Measurements from ENCODE around the gene TLCD3A. TPM values are rescaled to one million over a fixed set of nuclear protein-coding genes. Genes with fewer than 3 reads are reported as not detected.

TLCD3A gene
- total and polyA plus RNA-seq, 9 of the 15 experiments (the other 6 are each of a cell fraction or from before 2014, with no cell fraction given) = 1.3 to 13.5 (median 7.3) TPM

DNA sequence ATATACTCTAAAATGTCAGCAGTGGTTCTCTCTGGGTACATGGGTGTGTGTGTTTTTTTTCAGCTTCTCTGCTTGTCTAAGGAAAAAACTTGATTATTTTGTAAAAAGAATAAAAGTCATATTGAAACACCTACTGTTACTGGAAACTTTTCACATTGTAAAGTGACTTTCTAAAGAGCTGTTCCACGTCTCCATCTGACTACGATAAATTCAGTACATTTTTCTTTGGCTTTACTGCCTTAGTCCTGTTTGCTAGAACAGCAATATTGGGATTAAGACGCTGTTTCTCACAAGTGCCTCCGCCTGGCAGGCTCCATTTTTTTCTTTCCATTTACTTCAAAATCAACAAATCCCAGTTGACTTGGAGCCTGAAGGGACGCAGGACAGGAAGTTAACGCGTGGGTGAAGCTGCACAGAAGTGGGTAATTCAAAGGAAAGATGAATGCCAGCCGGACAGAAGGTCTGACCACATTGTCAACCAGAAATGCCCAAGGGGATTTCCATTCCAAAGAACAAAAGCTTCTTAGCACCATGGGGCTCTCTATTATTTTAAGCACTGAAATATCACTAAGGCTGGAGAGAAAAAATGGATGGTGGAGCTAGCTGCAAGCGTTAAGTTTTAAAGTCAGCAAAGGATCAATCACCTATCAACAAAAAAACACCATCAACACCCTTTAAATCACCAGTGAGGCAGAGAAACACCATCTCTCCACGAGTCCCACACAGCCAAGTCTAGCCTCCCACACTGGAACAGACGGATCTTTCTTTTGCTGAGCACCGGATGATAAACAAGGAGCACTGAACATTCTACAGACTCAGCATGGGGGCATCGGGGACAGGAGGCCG is 41.3 kb downstream of the TLCD3A start (continued):
- no peak for TF ChIP-seq ZNF3 (CRISPR knock-in tag; IDR thresholded peaks at IDR 0.05)

- Histone ChIP-seq H3K79me2 (ENCODE audit: control insufficient read depth, insufficient read depth, low read length) (no peaks in the 10 kb centered on the region), H3K9me1 (ENCODE audit: control insufficient read depth, insufficient read depth, low read length) (no peaks in the 10 kb centered on the region), H3K4me1 (replicated peaks in 1 of 2; ENCODE audit: control insufficient read depth in 2 of 2, insufficient read depth in 2 of 2, low read length in 2 of 2) (no peaks in the 10 kb centered on the region), H3K36me3 (ENCODE audit: control insufficient read depth, insufficient read depth, low read length) (peaks cover 91% of the 10 kb centered on the region), H3K4me3 (no peak overlapping the region), H2AFZ (ENCODE audit: low read depth, low read length) (no peak overlapping the region), H4K20me1 (replicated peaks; ENCODE audit: control insufficient read depth, insufficient read depth, low read length) (no peaks in the 10 kb centered on the region), H3K27ac (ENCODE audit: extremely low read depth, low read depth, low read length) (no peak overlapping the region), H3K9me3 (replicated peaks; ENCODE audit: control insufficient read depth, insufficient read depth, low read depth, low read length) (no peaks in the 10 kb centered on the region), H3K27me3 (ENCODE audit: control insufficient read depth in 2 of 2, insufficient read depth in 2 of 2, low read length in 2 of 2) (no peaks in the 10 kb centered on the region), H3K4me2 (ENCODE audit: insufficient read depth, low read length) (no peak overlapping the region), H3K9ac (ENCODE audit: insufficient read depth in 1 of 2, low read depth in 2 of 2, low read length in 2 of 2) (no peak overlapping the region)
- in situ Hi-C loops (cut with MboI) = no loop called here
- intact Hi-C loops (cut with micrococcal nuclease) = no loop called here
- ATAC-seq = no peak
- FAIRE-seq = no peak
- CTCF ChIA-PET (ENCODE audit: low intra/inter-chr PET ratio) = no interaction called here
- no peak for DNase-seq (ENCODE audit: extremely low read depth in 1 of 4, low spot score in 3 of 4)
- POLR2A ChIA-PET = no interaction called here
- WGBS (ENCODE audit: insufficient coverage, low coverage, missing lambda C conversion rate) = 92% methylated on average over 5 of the region's 5 CpGs
- TF ChIP-seq, protein P1, sequence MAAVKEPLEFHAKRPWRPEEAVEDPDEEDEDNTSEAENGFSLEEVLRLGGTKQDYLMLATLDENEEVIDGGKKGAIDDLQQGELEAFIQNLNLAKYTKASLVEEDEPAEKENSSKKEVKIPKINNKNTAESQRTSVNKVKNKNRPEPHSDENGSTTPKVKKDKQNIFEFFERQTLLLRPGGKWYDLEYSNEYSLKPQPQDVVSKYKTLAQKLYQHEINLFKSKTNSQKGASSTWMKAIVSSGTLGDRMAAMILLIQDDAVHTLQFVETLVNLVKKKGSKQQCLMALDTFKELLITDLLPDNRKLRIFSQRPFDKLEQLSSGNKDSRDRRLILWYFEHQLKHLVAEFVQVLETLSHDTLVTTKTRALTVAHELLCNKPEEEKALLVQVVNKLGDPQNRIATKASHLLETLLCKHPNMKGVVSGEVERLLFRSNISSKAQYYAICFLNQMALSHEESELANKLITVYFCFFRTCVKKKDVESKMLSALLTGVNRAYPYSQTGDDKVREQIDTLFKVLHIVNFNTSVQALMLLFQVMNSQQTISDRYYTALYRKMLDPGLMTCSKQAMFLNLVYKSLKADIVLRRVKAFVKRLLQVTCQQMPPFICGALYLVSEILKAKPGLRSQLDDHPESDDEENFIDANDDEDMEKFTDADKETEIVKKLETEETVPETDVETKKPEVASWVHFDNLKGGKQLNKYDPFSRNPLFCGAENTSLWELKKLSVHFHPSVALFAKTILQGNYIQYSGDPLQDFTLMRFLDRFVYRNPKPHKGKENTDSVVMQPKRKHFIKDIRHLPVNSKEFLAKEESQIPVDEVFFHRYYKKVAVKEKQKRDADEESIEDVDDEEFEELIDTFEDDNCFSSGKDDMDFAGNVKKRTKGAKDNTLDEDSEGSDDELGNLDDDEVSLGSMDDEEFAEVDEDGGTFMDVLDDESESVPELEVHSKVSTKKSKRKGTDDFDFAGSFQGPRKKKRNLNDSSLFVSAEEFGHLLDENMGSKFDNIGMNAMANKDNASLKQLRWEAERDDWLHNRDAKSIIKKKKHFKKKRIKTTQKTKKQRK (IDR thresholded peaks at IDR 0.05; ENCODE audit: borderline replicate concordance, low read depth, low read length) = no peak
- TF ChIP-seq POLR2A (conservative IDR thresholded peaks at IDR 0.05) = no peak
- no peak for TF ChIP-seq BRD9 (IDR thresholded peaks at IDR 0.05; ENCODE audit: low read depth, partially characterized antibody)
- TF ChIP-seq PHB (CRISPR knock-in tag; IDR thresholded peaks at IDR 0.05) = no peak
- TF ChIP-seq MAFF (IDR thresholded peaks at IDR 0.05; ENCODE audit: low read length) = no peak
- no peak for TF ChIP-seq NFXL1 (CRISPR knock-in tag; IDR thresholded peaks at IDR 0.05)
- TF ChIP-seq JUND (IDR thresholded peaks at IDR 0.05; ENCODE audit: borderline replicate concordance, low read depth, low read length) = no peak
- TF ChIP-seq JUND (tag; IDR thresholded peaks at IDR 0.05; ENCODE audit: borderline replicate concordance, low read depth, low read length) = no peak
- no peak for TF ChIP-seq ZSCAN32 (CRISPR knock-in tag; IDR thresholded peaks at IDR 0.05)
- no peak for TF ChIP-seq ZNF282 (CRISPR knock-in tag; IDR thresholded peaks at IDR 0.05)
- TF ChIP-seq KLF1 (tag; IDR thresholded peaks at IDR 0.05) = no peak
- no peak for TF ChIP-seq U2AF2 (optimal IDR thresholded peaks at IDR 0.05; ENCODE audit: low read depth, low read length)
- no peak for TF ChIP-seq ZC3H11A (IDR thresholded peaks at IDR 0.05; ENCODE audit: low read depth, low read length)
- TF ChIP-seq SAFB (IDR thresholded peaks at IDR 0.05; ENCODE audit: borderline replicate concordance, low read depth, low read length) = no peak
- no peak for TF ChIP-seq ZEB2 (IDR thresholded peaks at IDR 0.05)
- TF ChIP-seq, protein P2, sequence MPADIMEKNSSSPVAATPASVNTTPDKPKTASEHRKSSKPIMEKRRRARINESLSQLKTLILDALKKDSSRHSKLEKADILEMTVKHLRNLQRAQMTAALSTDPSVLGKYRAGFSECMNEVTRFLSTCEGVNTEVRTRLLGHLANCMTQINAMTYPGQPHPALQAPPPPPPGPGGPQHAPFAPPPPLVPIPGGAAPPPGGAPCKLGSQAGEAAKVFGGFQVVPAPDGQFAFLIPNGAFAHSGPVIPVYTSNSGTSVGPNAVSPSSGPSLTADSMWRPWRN (IDR thresholded peaks at IDR 0.05; ENCODE audit: low read depth) = no peak
- BruUV-seq (replicated peaks) = no TSS peak
Observed at GRCh38 chr17:774313-774584, 41.9 kb downstream of the TLCD3A start.

Data from K562 (cell line).